ENCODE measurements around the gene VPS13A. TPM values are rescaled to one million over a fixed set of nuclear protein-coding genes. Genes with fewer than 3 reads are reported as not detected.
"Not testable (repeated sequence)": the region's sequence is repeated elsewhere in the genome, so short reads cannot be mapped to it uniquely, and the experiment has no call there.

The VPS13A gene
- total and polyA plus RNA-seq, 3 donors from 2014 or later = 27.4 to 71.4 (median 40.3) TPM

- Histone ChIP-seq H3K4me1 (no peaks in the 10 kb centered on the region), H3K27me3 (no peaks in the 10 kb centered on the region), H3K27ac (no peak overlapping the region), H3K4me3 (no peak overlapping the region), H3K36me3 (ENCODE audit: low read depth, missing control alignments) (no peaks in the 10 kb centered on the region), H3K9me3 (no peaks in the 10 kb centered on the region)
- no peak for DNase-seq
- WGBS, 2 donors = 96 to 100% methylated on average over 2 of the region's 2 CpGs
- TF ChIP-seq POLR2A (IDR thresholded peaks at IDR 0.05) = no peak
- no peak for TF ChIP-seq CTCF (IDR thresholded peaks at IDR 0.05)
- intact Hi-C loops (cut with DNase I; ENCODE audit: low total_unique reads) = no loop called here
Observed at GRCh38 chr9:77257275-77257674, 79.9 kb downstream of the VPS13A start.

- H3K4me3 ChIP-seq = no peak overlapping the region
- no peaks in the 10 kb centered on the region for H3K27me3 ChIP-seq
- TF ChIP-seq CTCF (IDR thresholded peaks at IDR 0.05) (no peak), POLR2A (IDR thresholded peaks at IDR 0.05) (no peak)
- no peaks in the 10 kb centered on the region for H3K4me1 ChIP-seq
- H3K9me3 ChIP-seq = no peaks in the 10 kb centered on the region
- H3K27ac ChIP-seq = no peak overlapping the region
- intact Hi-C loops (cut with DNase I; ENCODE audit: low total_unique reads) = no loop called here
- no peak for DNase-seq
- no peaks in the 10 kb centered on the region for H3K36me3 ChIP-seq (ENCODE audit: low read depth, missing control alignments)
- WGBS, 2 donors = 96 to 99% methylated on average over 8 of the region's 8 CpGs
Observed at GRCh38 chr9:77261605-77262004, 84.3 kb downstream of the VPS13A start.

GRCh38 chr9:77267762-77268161 is 90.4 kb downstream of the VPS13A start:
- intact Hi-C loops (cut with DNase I; ENCODE audit: low total_unique reads); H3K4me1 ChIP-seq; H3K4me3 ChIP-seq; H3K36me3 ChIP-seq (ENCODE audit: low read depth, missing control alignments); H3K27ac ChIP-seq; DNase-seq; H3K27me3 ChIP-seq; H3K9me3 ChIP-seq: not testable (repeated sequence)
- WGBS, 2 donors = 92 to 95% methylated on average over 2 to 5 of the region's 5 CpGs

GRCh38 chr9:77271023-77271690 is 93.8 kb downstream of the VPS13A start:
- Histone ChIP-seq H3K4me1 (no peaks in the 10 kb centered on the region), H3K36me3 (ENCODE audit: low read depth, missing control alignments) (no peaks in the 10 kb centered on the region), H3K27ac (no peak overlapping the region), H3K9me3 (no peaks in the 10 kb centered on the region), H3K4me3 (no peak overlapping the region), H3K27me3 (no peaks in the 10 kb centered on the region)
- intact Hi-C loops (cut with DNase I; ENCODE audit: low total_unique reads) = no loop called here
- DNase-seq = no peak
- TF ChIP-seq CTCF (IDR thresholded peaks at IDR 0.05) (no peak), POLR2A (IDR thresholded peaks at IDR 0.05) (no peak)
- 80 to 96% methylated on average over 1 of the region's 1 CpG for WGBS, 2 donors

GRCh38 chr9:77276799-77277198 is 99.5 kb downstream of the VPS13A start:
- Histone ChIP-seq H3K36me3 (ENCODE audit: low read depth, missing control alignments) (no peaks in the 10 kb centered on the region), H3K9me3 (no peaks in the 10 kb centered on the region), H3K27ac (no peak overlapping the region), H3K4me3 (no peak overlapping the region), H3K27me3 (no peaks in the 10 kb centered on the region), H3K4me1 (no peaks in the 10 kb centered on the region)
- 76 to 96% methylated on average over 3 of the region's 3 CpGs for WGBS, 2 donors
- intact Hi-C loops (cut with DNase I; ENCODE audit: low total_unique reads) = no loop called here
- TF ChIP-seq CTCF (IDR thresholded peaks at IDR 0.05) (no peak), POLR2A (IDR thresholded peaks at IDR 0.05) (no peak)
- no peak for DNase-seq
